HepG2 (cell line): ENCODE measurements around the gene TAGLN. TPM values are rescaled to one million over a fixed set of nuclear protein-coding genes. Genes with fewer than 3 reads are reported as not detected.

Experiments used
- ATAC-seq: fragments of 200-7000 bp; cut with Tn5 transposase; 3 replicates; pipeline ENCODE4 v1.9.1; 2020; ENCODE audit warnings: mild to moderate bottlenecking, moderate library complexity
- BruUV-seq: library from RNA; stranded (reverse); fragments of 400-500 nt; replicated peaks from 2 replicates; lab custom pipeline; 2021; lab: Mats Ljungman, UMichigan
- CTCF ChIA-PET: fragments of 300-600 bp; formaldehyde crosslinking; extraction: SDS; loops from one replicate; lab custom pipeline; 2021; ENCODE audit warnings: low total read pairs, inconsistent platforms, low intra/inter-chr PET ratio; lab: Yijun Ruan, JAX
- POLR2A ChIA-PET: fragments of 350-600 bp; sonication (Branson Sonifier 250); formaldehyde crosslinking; loops from one replicate; lab custom pipeline; 2020; ENCODE audit warnings: antibody characterized with exemption, inconsistent platforms; lab: Yijun Ruan, JAX
- DNase-seq: peaks from one replicate; pipeline ENCODE4 v3.0.0-alpha.2; 2015; ENCODE audit warnings: low spot score
- FAIRE-seq: peaks from 3 replicates; lab custom pipeline; 2011; peaks lifted over from hg19 to GRCh38; lab: Jason Lieb, UNC
- H2AFZ ChIP-seq: one replicate; pipeline ENCODE4 v1.6.1; 2011; ENCODE audit warnings: low read length, inconsistent platforms
- H3K27ac ChIP-seq: fragments of 300-600 bp; 3 replicates; pipeline ENCODE4 v1.8.0; 2011; ENCODE audit warnings: mixed run types, mild to moderate bottlenecking, mixed read lengths, low read length, inconsistent platforms; ENCODE audit not compliant: insufficient read depth; ENCODE audit errors: extremely low read length
- H3K27me3 ChIP-seq, 2 experiments: fragments of 200-600 bp in 1 of 2; 2 replicates in 1 of 2; 3 replicates in 1 of 2; pipeline versions ENCODE4 v1.6.0 to v1.8.0; 2011; ENCODE audit warnings: low read length in 2 of 2, mild to moderate bottlenecking in 2 of 2, moderate library complexity in 2 of 2, inconsistent platforms in 1 of 2; ENCODE audit not compliant: insufficient read depth in 2 of 2, control insufficient read depth in 1 of 2
- H3K36me3 ChIP-seq, 2 experiments: fragments of 200-600 bp in 1 of 2; replicated peaks in 1 of 2; 2 replicates in 1 of 2; 3 replicates in 1 of 2; pipeline versions ENCODE4 v1.5.1 to v1.8.0; 2011; ENCODE audit warnings: low read length in 2 of 2, inconsistent platforms in 1 of 2; ENCODE audit not compliant: insufficient read depth in 2 of 2, control insufficient read depth in 1 of 2
- H3K4me1 ChIP-seq: 2 replicates; pipeline ENCODE4 v1.5.1; 2012; ENCODE audit warnings: low read length, inconsistent platforms; ENCODE audit not compliant: insufficient read depth
- H3K4me2 ChIP-seq: 2 replicates; pipeline ENCODE4 v1.6.0; 2011; ENCODE audit warnings: low read depth, low read length, inconsistent platforms
- H3K4me3 ChIP-seq, 3 experiments: fragments of 200-600 bp in 1 of 3; sonication (generic), shearing (Covaris generic) in 1 of 3; replicated peaks in 1 of 3; 2 replicates each; pipeline ENCODE4 v1.5.1; 2011 to 2016; ENCODE audit warnings: low read length in 3 of 3, inconsistent platforms in 2 of 3, low read depth in 2 of 3, mild to moderate bottlenecking in 2 of 3, control low read depth in 1 of 3, mixed read lengths in 1 of 3; ENCODE audit not compliant: insufficient read depth in 1 of 3
- H3K79me2 ChIP-seq: one replicate; pipeline ENCODE4 v1.6.1; 2011; ENCODE audit warnings: low read length, inconsistent platforms; ENCODE audit not compliant: insufficient read depth
- H3K9ac ChIP-seq: 2 replicates; pipeline ENCODE4 v1.6.0; 2011; ENCODE audit warnings: mild to moderate bottlenecking, low read depth, low read length, inconsistent platforms; ENCODE audit not compliant: insufficient read depth
- H3K9me3 ChIP-seq: 2 replicates; pipeline ENCODE4 v1.5.1; 2012; ENCODE audit warnings: mild to moderate bottlenecking, low read length
- H4K20me1 ChIP-seq: 2 replicates; pipeline ENCODE4 v1.6.0; 2011; ENCODE audit warnings: inconsistent platforms, mild to moderate bottlenecking, low read length, moderate library complexity; ENCODE audit not compliant: insufficient read depth
- IRF2 ChIP-seq: IDR thresholded peaks from 2 replicates; pipeline ENCODE4 v1.6.1; 2018; ENCODE audit warnings: missing genetic modification reagents, missing compliant biosample characterization
- ZNF552 ChIP-seq: sonication (generic); formaldehyde crosslinking; IDR thresholded peaks from 2 replicates; pipeline ENCODE4 v1.9.0; 2022; ENCODE audit warnings: missing genetic modification reagents, mild to moderate bottlenecking, borderline replicate concordance
- WGBS: methylation state at CpG from one replicate; pipeline ENCODE4 v1.1.6; 2017; ENCODE audit warnings: low lambda C conversion rate; 5-methylcytosine and 5-hydroxymethylcytosine counted together
- in situ Hi-C: cut with HindIII; loops from 2 replicates; pipeline ENCODE4 v1.10.0; 2017; ENCODE audit warnings: low pct_unique_long_range_greater_than_20kb; ENCODE audit not compliant: extremely low pct_ligation_motif_present
- intact Hi-C: fragments of 100-400 bp; cut with micrococcal nuclease; formaldehyde crosslinking; loops from one replicate; pipeline ENCODE4 v1.10.0; 2022; ENCODE audit not compliant: unreplicated experiment
- polyA plus RNA-seq, 8 experiments: library from polyadenylated mRNA; depleted of rRNA in 3 of 8; stranded (reverse) in 7 of 8; unstranded in 1 of 8; fragments of >200 nt; fragmentation: Illumina TruSeq in 4 of 8; extraction: Trizol in 4 of 8; gene quantifications; 2 replicates each; pipeline versions ENCODE4 v1.2.1 to v1.2.3, GENCODE V29; 2011 to 2016; ENCODE audit warnings: low read depth in 4 of 8, missing spikeins in 1 of 8, mixed read lengths in 1 of 8; ENCODE audit not compliant: insufficient read depth in 1 of 8
- total RNA-seq, 5 experiments: library from RNA; depleted of rRNA; stranded (reverse); fragments of >200 nt; fragmentation: Illumina TruSeq; extraction: Trizol; gene quantifications; 2 replicates each; pipeline ENCODE4 v1.2.3, GENCODE V29; 2016; ENCODE audit warnings: low read depth in 1 of 5
- TF ChIP-seq, protein P1 (sequence below): sonication (generic); formaldehyde crosslinking; IDR thresholded peaks from 2 replicates; pipeline ENCODE4 v1.8.0; 2023; ENCODE audit warnings: mild to moderate bottlenecking, missing genetic modification reagents
- TF ChIP-seq, protein P2 (sequence below): sonication (generic); formaldehyde crosslinking; IDR thresholded peaks from 2 replicates; pipeline ENCODE4 v1.4.0; 2020; ENCODE audit warnings: missing genetic modification reagents

TAGLN gene
- total and polyA plus RNA-seq, 2 of the 13 experiments (the other 11 are each of a cell fraction or from before 2014, with no cell fraction given) = 12.6 to 75.4 TPM

DNA sequence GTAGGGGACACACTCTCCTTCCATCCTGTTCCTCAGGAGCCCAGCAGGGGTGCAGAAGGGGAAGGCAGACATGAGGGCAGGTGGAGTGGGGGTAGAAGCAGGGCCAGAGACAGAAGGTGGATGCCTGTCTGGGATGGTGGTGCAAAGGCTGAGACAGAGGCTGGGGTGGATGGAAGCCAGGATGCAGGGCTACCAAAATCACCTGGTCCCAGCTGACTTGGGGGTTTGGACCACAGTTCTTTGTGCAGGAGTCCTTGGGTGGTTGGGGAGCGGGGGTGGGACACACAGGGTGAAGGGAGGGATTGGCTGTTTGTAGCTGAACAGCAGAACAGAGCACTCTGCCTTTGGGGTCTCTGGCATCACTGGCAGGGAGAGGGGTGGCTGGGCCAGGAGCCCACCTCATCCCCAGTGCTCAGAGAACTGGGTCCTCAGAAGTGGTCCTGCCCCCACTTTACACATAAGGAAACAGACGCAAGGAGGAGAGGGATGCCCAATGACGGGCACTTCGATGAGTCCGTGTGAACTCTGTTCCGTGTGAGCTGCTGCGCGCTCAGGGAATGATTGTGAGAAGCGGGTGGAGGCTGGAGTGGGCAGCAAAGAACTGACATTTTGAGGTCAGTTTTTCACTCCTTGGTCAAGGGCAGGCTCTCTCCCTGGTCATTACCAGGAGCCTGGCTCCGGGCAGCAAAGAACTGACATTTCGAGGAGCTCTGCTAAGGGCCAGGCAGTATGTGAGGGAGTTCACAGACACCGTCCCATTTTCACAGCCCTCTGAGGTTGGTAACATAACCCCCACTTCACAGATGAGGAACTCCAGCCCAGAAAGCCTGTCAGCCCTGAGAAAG is 1.9 kb downstream of the TAGLN start:
- CTCF ChIA-PET = no interaction called here
- H3K9ac ChIP-seq = no peak overlapping the region
- 92% methylated on average over 8 of the region's 12 CpGs for WGBS
- in situ Hi-C loops = no loop called here
- no TSS peak for BruUV-seq
- no peaks in the 10 kb centered on the region for H3K79me2 ChIP-seq
- H3K4me2 ChIP-seq = no peak overlapping the region
- H3K9me3 ChIP-seq = no peaks in the 10 kb centered on the region
- no peak for DNase-seq
- no peak overlapping the region for H3K4me3 ChIP-seq
- H2AFZ ChIP-seq = no peak overlapping the region
- ATAC-seq = no peak
- H3K36me3 ChIP-seq = peaks cover 0 to 3% of the 10 kb centered on the region in 2 experiments; a peak in 1 of 5 replicates
- no peak for TF ChIP-seq IRF2
- peaks cover 9% of the 10 kb centered on the region for H3K4me1 ChIP-seq
- no peaks in the 10 kb centered on the region for H4K20me1 ChIP-seq
- POLR2A ChIA-PET = no interaction called here
- no peak overlapping the region for H3K27ac ChIP-seq
- intact Hi-C loops = loop anchor here (1.0 kb wide), 1 partner anchor 25 kb away; no protein-coding TSS in a partner anchor
- no peaks in the 10 kb centered on the region for H3K27me3 ChIP-seq
- no peak for FAIRE-seq

DNA sequence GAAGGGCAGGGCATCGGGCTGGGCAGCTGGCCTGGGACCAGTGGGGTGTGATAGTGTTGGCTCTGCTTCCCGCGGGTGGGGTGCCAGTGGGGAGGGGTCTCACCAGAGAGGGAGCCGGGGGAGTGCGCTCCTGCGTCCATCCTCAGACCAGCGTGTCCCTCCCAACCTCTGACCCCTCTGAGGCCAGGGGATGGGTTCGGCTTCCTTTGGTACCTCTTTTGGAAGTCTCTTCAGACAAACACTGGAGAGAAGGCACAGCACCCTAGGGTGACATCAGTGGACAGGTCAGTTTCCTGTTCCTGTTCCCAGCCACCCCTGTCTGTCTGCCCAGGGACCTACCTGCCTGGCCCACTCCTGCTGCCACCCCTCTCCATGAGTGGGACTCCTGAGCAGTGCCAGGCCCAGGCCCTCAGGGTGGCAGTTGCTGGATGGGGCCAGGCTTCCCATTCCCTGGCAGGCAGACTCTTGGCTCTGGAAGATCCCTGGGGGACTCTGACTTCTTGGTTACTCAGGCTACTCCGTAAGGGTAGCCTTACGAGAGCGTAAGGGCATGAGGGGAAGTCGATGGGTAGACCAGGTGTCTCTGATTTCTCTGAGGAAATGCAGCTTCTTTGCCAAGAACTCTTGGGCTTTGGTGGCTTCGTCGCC is 2.6 kb downstream of the TAGLN start:
- 87% methylated on average over 8 of the region's 14 CpGs for WGBS
- Histone ChIP-seq H3K4me3 (no peak overlapping the region), H2AFZ (no peak overlapping the region), H3K36me3 (peaks cover 0 to 3% of the 10 kb centered on the region in 2 experiments; a peak in 1 of 5 replicates), H3K9me3 (no peaks in the 10 kb centered on the region), H3K9ac (no peak overlapping the region), H3K79me2 (no peaks in the 10 kb centered on the region), H3K27me3 (no peaks in the 10 kb centered on the region), H3K4me1 (peaks cover 9% of the 10 kb centered on the region), H3K27ac (no peak overlapping the region), H3K4me2 (no peak overlapping the region), H4K20me1 (no peaks in the 10 kb centered on the region)
- ChIA-PET POLR2A (no interaction called here), CTCF (no interaction called here)
- TF ChIP-seq ZNF552 (CRISPR knock-in tag) = no peak
- TF ChIP-seq, protein P1, sequence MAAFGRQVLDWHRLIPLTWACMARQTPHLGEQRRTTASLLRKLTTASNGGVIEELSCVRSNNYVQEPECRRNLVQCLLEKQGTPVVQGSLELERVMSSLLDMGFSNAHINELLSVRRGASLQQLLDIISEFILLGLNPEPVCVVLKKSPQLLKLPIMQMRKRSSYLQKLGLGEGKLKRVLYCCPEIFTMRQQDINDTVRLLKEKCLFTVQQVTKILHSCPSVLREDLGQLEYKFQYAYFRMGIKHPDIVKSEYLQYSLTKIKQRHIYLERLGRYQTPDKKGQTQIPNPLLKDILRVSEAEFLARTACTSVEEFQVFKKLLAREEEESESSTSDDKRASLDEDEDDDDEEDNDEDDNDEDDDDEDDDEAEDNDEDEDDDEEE = no peak
- TF ChIP-seq, protein P2, sequence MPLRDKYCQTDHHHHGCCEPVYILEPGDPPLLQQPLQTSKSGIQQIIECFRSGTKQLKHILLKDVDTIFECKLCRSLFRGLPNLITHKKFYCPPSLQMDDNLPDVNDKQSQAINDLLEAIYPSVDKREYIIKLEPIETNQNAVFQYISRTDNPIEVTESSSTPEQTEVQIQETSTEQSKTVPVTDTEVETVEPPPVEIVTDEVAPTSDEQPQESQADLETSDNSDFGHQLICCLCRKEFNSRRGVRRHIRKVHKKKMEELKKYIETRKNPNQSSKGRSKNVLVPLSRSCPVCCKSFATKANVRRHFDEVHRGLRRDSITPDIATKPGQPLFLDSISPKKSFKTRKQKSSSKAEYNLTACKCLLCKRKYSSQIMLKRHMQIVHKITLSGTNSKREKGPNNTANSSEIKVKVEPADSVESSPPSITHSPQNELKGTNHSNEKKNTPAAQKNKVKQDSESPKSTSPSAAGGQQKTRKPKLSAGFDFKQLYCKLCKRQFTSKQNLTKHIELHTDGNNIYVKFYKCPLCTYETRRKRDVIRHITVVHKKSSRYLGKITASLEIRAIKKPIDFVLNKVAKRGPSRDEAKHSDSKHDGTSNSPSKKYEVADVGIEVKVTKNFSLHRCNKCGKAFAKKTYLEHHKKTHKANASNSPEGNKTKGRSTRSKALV (CRISPR knock-in tag) = no peak
- intact Hi-C loops (loop anchor here (1.0 kb wide), 1 partner anchor 25 kb away; no protein-coding TSS in a partner anchor), in situ Hi-C loops (no loop called here)
- DNase-seq (no peak), FAIRE-seq (no peak), ATAC-seq (no peak)
- no TSS peak for BruUV-seq
